ENCODE data around the gene SMURF1. TPM values are rescaled to one million over a fixed set of nuclear protein-coding genes. Genes with fewer than 3 reads are reported as not detected.

SMURF1 gene
- total and polyA plus RNA-seq, 5 donors, result 4.5 to 14.7 (median 9.5) TPM

- H3K27me3 ChIP-seq (ENCODE audit: control insufficient read depth, insufficient read depth), result no peaks in the 10 kb centered on the region
- peaks cover 8% of the 10 kb centered on the region for H3K4me1 ChIP-seq (ENCODE audit: control insufficient read depth, insufficient read depth, low read length)
- intact Hi-C loops (cut with DNase I), result loop anchor here in 2 of 4 donors (10.0 kb wide), 1 partner anchor 97 kb away; no protein-coding TSS in a partner anchor
- peak overlapping the region; percentile 100 for H3K4me3 ChIP-seq (ENCODE audit: low read length)
- ATAC-seq (no peak), DNase-seq (no peak)
- no peaks in the 10 kb centered on the region for H3K9me3 ChIP-seq (ENCODE audit: control insufficient read depth, low read length)
- 34% methylated on average over 3 of the region's 3 CpGs for WGBS
- H3K27ac ChIP-seq (ENCODE audit: low read length), result no peak overlapping the region
Observed at GRCh38 chr7:99141334-99141733, 2.6 kb downstream of the SMURF1 start.

GRCh38 chr7:99140813-99141212, 3.1 kb downstream of the SMURF1 start:
- WGBS, result 72% methylated on average over 6 of the region's 6 CpGs
- H3K4me1 ChIP-seq (ENCODE audit: control insufficient read depth, insufficient read depth, low read length), result peaks cover 9% of the 10 kb centered on the region
- intact Hi-C loops (cut with DNase I), result loop anchor here in 2 of 4 donors (10.0 kb wide), 1 partner anchor 96 kb away; no protein-coding TSS in a partner anchor
- peak overlapping the region; percentile 100 for H3K4me3 ChIP-seq (ENCODE audit: low read length)
- no peak overlapping the region for H3K27ac ChIP-seq (ENCODE audit: low read length)
- ATAC-seq (no peak), DNase-seq (no peak)
- no peaks in the 10 kb centered on the region for H3K27me3 ChIP-seq (ENCODE audit: control insufficient read depth, insufficient read depth)
- no peaks in the 10 kb centered on the region for H3K9me3 ChIP-seq (ENCODE audit: control insufficient read depth, low read length)

GRCh38 chr7:99139036-99139435, 4.9 kb downstream of the SMURF1 start:
- Histone ChIP-seq H3K27ac (ENCODE audit: low read length) (no peak overlapping the region), H3K27me3 (ENCODE audit: control insufficient read depth, insufficient read depth) (no peaks in the 10 kb centered on the region), H3K4me3 (ENCODE audit: low read length) (no peak overlapping the region), H3K9me3 (ENCODE audit: control insufficient read depth, low read length) (no peaks in the 10 kb centered on the region), H3K4me1 (ENCODE audit: control insufficient read depth, insufficient read depth, low read length) (peaks cover 9% of the 10 kb centered on the region)
- intact Hi-C loops (cut with DNase I), result loop anchor here in 1 of 4 donors (10.0 kb wide), 1 partner anchor 176 kb away; no protein-coding TSS in a partner anchor
- no peak for DNase-seq
- no peak for ATAC-seq

- ATAC-seq (no peak), DNase-seq (no peak)
- H3K27me3 ChIP-seq (ENCODE audit: control insufficient read depth, insufficient read depth), result no peaks in the 10 kb centered on the region
- intact Hi-C loops (cut with DNase I), result loop anchor here in 1 of 4 donors (10.0 kb wide), 1 partner anchor 177 kb away; no protein-coding TSS in a partner anchor
- no peaks in the 10 kb centered on the region for H3K9me3 ChIP-seq (ENCODE audit: control insufficient read depth, low read length)
- no peak overlapping the region for H3K4me3 ChIP-seq (ENCODE audit: low read length)
- H3K4me1 ChIP-seq (ENCODE audit: control insufficient read depth, insufficient read depth, low read length), result peaks cover 7% of the 10 kb centered on the region
- peak overlapping the region; percentile 56 for H3K27ac ChIP-seq (ENCODE audit: low read length)
- WGBS, result 40% methylated on average over 10 of the region's 10 CpGs
Observed at GRCh38 chr7:99137411-99138180, 6.3 kb downstream of the SMURF1 start.

GRCh38 chr7:99135938-99136337, 8.0 kb downstream of the SMURF1 start:
- 94% methylated on average over 4 of the region's 4 CpGs for WGBS
- H3K4me1 ChIP-seq (ENCODE audit: control insufficient read depth, insufficient read depth, low read length), result peaks cover 14% of the 10 kb centered on the region
- H3K27me3 ChIP-seq (ENCODE audit: control insufficient read depth, insufficient read depth), result no peaks in the 10 kb centered on the region
- no peak overlapping the region for H3K27ac ChIP-seq (ENCODE audit: low read length)
- intact Hi-C loops (cut with DNase I), result loop anchor here in 1 of 4 donors (10.0 kb wide), 1 partner anchor 179 kb away; no protein-coding TSS in a partner anchor
- no peak for ATAC-seq
- DNase-seq, result no peak
- no peaks in the 10 kb centered on the region for H3K9me3 ChIP-seq (ENCODE audit: control insufficient read depth, low read length)
- H3K4me3 ChIP-seq (ENCODE audit: low read length), result no peak overlapping the region

- WGBS, result 58% methylated on average over 9 of the region's 9 CpGs
- no peak for ATAC-seq
- intact Hi-C loops (cut with DNase I), result loop anchor here in 1 of 4 donors (10.0 kb wide), 1 partner anchor 181 kb away; no protein-coding TSS in a partner anchor
- no peaks in the 10 kb centered on the region for H3K9me3 ChIP-seq (ENCODE audit: control insufficient read depth, low read length)
- no peaks in the 10 kb centered on the region for H3K27me3 ChIP-seq (ENCODE audit: control insufficient read depth, insufficient read depth)
- DNase-seq, result peak in 1 of 3 donors; percentile 52
- no peak overlapping the region for H3K27ac ChIP-seq (ENCODE audit: low read length)
- no peak overlapping the region for H3K4me3 ChIP-seq (ENCODE audit: low read length)
- H3K4me1 ChIP-seq (ENCODE audit: control insufficient read depth, insufficient read depth, low read length), result peaks cover 14% of the 10 kb centered on the region
Observed at GRCh38 chr7:99133766-99134564, 9.9 kb downstream of the SMURF1 start.

GRCh38 chr7:99132595-99133321, 11.2 kb downstream of the SMURF1 start:
- Histone ChIP-seq H3K4me1 (ENCODE audit: control insufficient read depth, insufficient read depth, low read length) (peaks cover 14% of the 10 kb centered on the region), H3K4me3 (ENCODE audit: low read length) (no peak overlapping the region), H3K27ac (ENCODE audit: low read length) (no peak overlapping the region), H3K9me3 (ENCODE audit: control insufficient read depth, low read length) (no peaks in the 10 kb centered on the region), H3K27me3 (ENCODE audit: control insufficient read depth, insufficient read depth) (no peaks in the 10 kb centered on the region)
- 81% methylated on average over 8 of the region's 8 CpGs for WGBS
- DNase-seq (no peak), ATAC-seq (peak in 1 of 2 donors; percentile 14)
- intact Hi-C loops (cut with DNase I), result loop anchor here in 1 of 4 donors (10.0 kb wide), 1 partner anchor 182 kb away; no protein-coding TSS in a partner anchor

GRCh38 chr7:99131290-99131689, 12.6 kb downstream of the SMURF1 start:
- Histone ChIP-seq H3K4me3 (ENCODE audit: low read length) (no peak overlapping the region), H3K4me1 (ENCODE audit: control insufficient read depth, insufficient read depth, low read length) (peaks cover 11% of the 10 kb centered on the region), H3K9me3 (ENCODE audit: control insufficient read depth, low read length) (no peaks in the 10 kb centered on the region), H3K27ac (ENCODE audit: low read length) (no peak overlapping the region), H3K27me3 (ENCODE audit: control insufficient read depth, insufficient read depth) (no peaks in the 10 kb centered on the region)
- WGBS, result 98% methylated on average over 2 of the region's 2 CpGs
- DNase-seq (no peak), ATAC-seq (no peak)
- intact Hi-C loops (cut with DNase I), result loop anchor here in 1 of 4 donors (10.0 kb wide), 1 partner anchor 184 kb away; no protein-coding TSS in a partner anchor

GRCh38 chr7:99129536-99129935, 14.4 kb downstream of the SMURF1 start:
- intact Hi-C loops (cut with DNase I), result no loop called here
- Histone ChIP-seq H3K9me3 (ENCODE audit: control insufficient read depth, low read length) (no peaks in the 10 kb centered on the region), H3K27me3 (ENCODE audit: control insufficient read depth, insufficient read depth) (no peaks in the 10 kb centered on the region), H3K4me3 (ENCODE audit: low read length) (no peak overlapping the region), H3K4me1 (ENCODE audit: control insufficient read depth, insufficient read depth, low read length) (peaks cover 10% of the 10 kb centered on the region), H3K27ac (ENCODE audit: low read length) (no peak overlapping the region)
- WGBS, result 96% methylated on average over 6 of the region's 6 CpGs
- DNase-seq (no peak), ATAC-seq (no peak)

GRCh38 chr7:99129001-99129400, 14.9 kb downstream of the SMURF1 start:
- Histone ChIP-seq H3K4me1 (ENCODE audit: control insufficient read depth, insufficient read depth, low read length) (peaks cover 13% of the 10 kb centered on the region), H3K27ac (ENCODE audit: low read length) (no peak overlapping the region), H3K4me3 (ENCODE audit: low read length) (no peak overlapping the region), H3K9me3 (ENCODE audit: control insufficient read depth, low read length) (no peaks in the 10 kb centered on the region), H3K27me3 (ENCODE audit: control insufficient read depth, insufficient read depth) (no peaks in the 10 kb centered on the region)
- ATAC-seq (no peak), DNase-seq (no peak)
- intact Hi-C loops (cut with DNase I), result no loop called here
- 94% methylated on average over 3 of the region's 3 CpGs for WGBS

Measured in right cardiac atrium (tissue), 5 donors.